ENCODE data around the gene PTPN2. TPM values are rescaled to one million over a fixed set of nuclear protein-coding genes. Genes with fewer than 3 reads are reported as not detected.
"Not testable (repeated sequence)": the region's sequence is repeated elsewhere in the genome, so short reads cannot be mapped to it uniquely, and the experiment has no call there.

Gene PTPN2
- total RNA-seq, 1 donor from 2014 or later, result 9.5 TPM

GRCh38 chr18:12896784-12897333, 12.8 kb upstream of the PTPN2 start:
- intact Hi-C loops (cut with DNase I), result not testable (repeated sequence)

GRCh38 chr18:12895626-12896025, 11.6 kb upstream of the PTPN2 start:
- intact Hi-C loops (cut with DNase I), result no loop called here
- no peak for DNase-seq
- ATAC-seq (ENCODE audit: poor library complexity), result no peak

More at GRCh38 chr18:12896784-12897333, 12.8 kb upstream of the PTPN2 start:
- not testable (repeated sequence) for DNase-seq; ATAC-seq (ENCODE audit: poor library complexity)

GRCh38 chr18:12895014-12895413, 11.0 kb upstream of the PTPN2 start:
- intact Hi-C loops (cut with DNase I), result no loop called here
- DNase-seq (no peak), ATAC-seq (ENCODE audit: poor library complexity) (no peak)

- no peak for DNase-seq
- intact Hi-C loops (cut with DNase I), result no loop called here
- no peak for ATAC-seq (ENCODE audit: poor library complexity)
Measured at GRCh38 chr18:12891561-12891960, 7.5 kb upstream of the PTPN2 start.

GRCh38 chr18:12890964-12891363, 6.9 kb upstream of the PTPN2 start:
- no peak for ATAC-seq (ENCODE audit: poor library complexity)
- intact Hi-C loops (cut with DNase I), result no loop called here
- no peak for DNase-seq

GRCh38 chr18:12886498-12887126, 2.6 kb upstream of the PTPN2 start:
- DNase-seq (no peak), ATAC-seq (ENCODE audit: poor library complexity) (no peak)
- intact Hi-C loops (cut with DNase I), result no loop called here

- intact Hi-C loops (cut with DNase I), result no loop called here
- ATAC-seq (ENCODE audit: poor library complexity) (no peak), DNase-seq (no peak)
Measured at GRCh38 chr18:12885500-12885899, 1.5 kb upstream of the PTPN2 start.

GRCh38 chr18:12884406-12885323, 628 bp upstream of the PTPN2 start:
- peak; percentile 86 for DNase-seq
- intact Hi-C loops (cut with DNase I), result no loop called here
- ATAC-seq (ENCODE audit: poor library complexity), result no peak

GRCh38 chr18:12883372-12883683, 709 bp downstream of the PTPN2 start:
- ATAC-seq (ENCODE audit: poor library complexity) (peak; percentile 75), DNase-seq (no peak)
- intact Hi-C loops (cut with DNase I), result loop anchor here (2.0 kb wide), 1 partner anchor 63 kb away; no protein-coding TSS in a partner anchor

- ATAC-seq (ENCODE audit: poor library complexity) (no peak), DNase-seq (no peak)
- intact Hi-C loops (cut with DNase I), result loop anchor here (2.0 kb wide), 1 partner anchor 64 kb away; no protein-coding TSS in a partner anchor
Measured at GRCh38 chr18:12882453-12883371, 1.3 kb downstream of the PTPN2 start.

GRCh38 chr18:12880541-12880910, 3.5 kb downstream of the PTPN2 start:
- ATAC-seq (ENCODE audit: poor library complexity) (no peak), DNase-seq (no peak)
- intact Hi-C loops (cut with DNase I), result no loop called here

GRCh38 chr18:12879840-12880540, 4.0 kb downstream of the PTPN2 start:
- intact Hi-C loops (cut with DNase I), result no loop called here
- DNase-seq (no peak), ATAC-seq (ENCODE audit: poor library complexity) (no peak)

GRCh38 chr18:12874992-12875391, 9.0 kb downstream of the PTPN2 start:
- DNase-seq; ATAC-seq (ENCODE audit: poor library complexity); intact Hi-C loops (cut with DNase I): not testable (repeated sequence)

- DNase-seq; ATAC-seq (ENCODE audit: poor library complexity); intact Hi-C loops (cut with DNase I): not testable (repeated sequence)
Measured at GRCh38 chr18:12873961-12874567, 10.0 kb downstream of the PTPN2 start.

GRCh38 chr18:12872408-12872807, 11.6 kb downstream of the PTPN2 start:
- ATAC-seq (ENCODE audit: poor library complexity), result no peak
- intact Hi-C loops (cut with DNase I), result no loop called here
- DNase-seq, result no peak

- ATAC-seq (ENCODE audit: poor library complexity) (no peak), DNase-seq (no peak)
- intact Hi-C loops (cut with DNase I), result no loop called here
Measured at GRCh38 chr18:12868576-12868975, 15.5 kb downstream of the PTPN2 start.

- intact Hi-C loops (cut with DNase I), result no loop called here
- no peak for ATAC-seq (ENCODE audit: poor library complexity)
- no peak for DNase-seq
Measured at GRCh38 chr18:12867441-12868123, 16.5 kb downstream of the PTPN2 start.
